IMR-90 (cell line): ENCODE results near the gene KMT2B. TPM values are rescaled to one million over a fixed set of nuclear protein-coding genes. Genes with fewer than 3 reads are reported as not detected.

Experiments
- ATAC-seq: fragments of 200-7000 bp; cut with Tn5 transposase; 2 replicates; pipeline ENCODE4 v1.9.1; 2020; ENCODE audit warnings: low read depth, mild to moderate bottlenecking, moderate library complexity
- BruUV-seq: library from RNA; stranded (reverse); fragments of 400-500 nt; replicated peaks from 2 replicates; lab custom pipeline; 2021; lab: Mats Ljungman, UMichigan
- CTCF ChIA-PET: fragments of 300-600 bp; formaldehyde crosslinking; extraction: SDS; loops from one replicate; lab custom pipeline; 2021; ENCODE audit warnings: antibody characterized with exemption; lab: Yijun Ruan, JAX
- POLR2A ChIA-PET: fragments of 300-600 bp; sonication (Branson Sonifier 250); formaldehyde crosslinking; loops from one replicate; lab custom pipeline; 2022; ENCODE audit warnings: antibody characterized with exemption; ENCODE audit not compliant: unreplicated experiment; lab: Charles Lee
- DNase-seq: peaks from one replicate; pipeline ENCODE4 v3.0.0; 2013
- H2AFZ ChIP-seq: replicated peaks from 2 replicates; pipeline ENCODE3; 2013; ENCODE audit warnings: low read length, mild to moderate bottlenecking; ENCODE audit not compliant: poor library complexity
- H2AK5ac ChIP-seq: 2 replicates; pipeline ENCODE4 v1.6.1; 2013; ENCODE audit warnings: low read depth, low read length, inconsistent platforms
- H2AK9ac ChIP-seq: replicated peaks from 2 replicates; pipeline ENCODE3; 2013; ENCODE audit warnings: mild to moderate bottlenecking, low read depth, low read length, moderate library complexity; ENCODE audit not compliant: poor library complexity
- H2BK120ac ChIP-seq: 2 replicates; pipeline ENCODE4 v1.6.1; 2013; ENCODE audit warnings: low read depth, low read length, inconsistent platforms
- H2BK15ac ChIP-seq: 3 replicates; pipeline ENCODE4 v1.6.1; 2013; ENCODE audit warnings: low read depth, low read length, inconsistent platforms
- H2BK20ac ChIP-seq: 2 replicates; pipeline ENCODE4 v1.6.1; 2013; ENCODE audit warnings: low read depth, mild to moderate bottlenecking, inconsistent platforms, low read length, moderate library complexity
- H2BK5ac ChIP-seq: 2 replicates; pipeline ENCODE4 v1.6.1; 2013; ENCODE audit warnings: mild to moderate bottlenecking, low read depth, low read length, inconsistent platforms; ENCODE audit not compliant: poor library complexity, severe bottlenecking
- H3K14ac ChIP-seq: replicated peaks from 2 replicates; pipeline ENCODE4 v1.6.1; 2013; ENCODE audit warnings: low read depth, low read length, inconsistent platforms
- H3K18ac ChIP-seq: 2 replicates; pipeline ENCODE4 v1.6.1; 2013; ENCODE audit warnings: low read depth, low read length, control low read depth
- H3K23ac ChIP-seq: 2 replicates; pipeline ENCODE4 v1.6.1; 2013; ENCODE audit warnings: low read depth, low read length, inconsistent platforms
- H3K27ac ChIP-seq: 2 replicates; pipeline ENCODE4 v1.5.1; 2013; ENCODE audit warnings: mild to moderate bottlenecking, control low read depth, low read length; ENCODE audit not compliant: insufficient read depth
- H3K27me3 ChIP-seq: 2 replicates; pipeline ENCODE4 v1.6.1; 2013; ENCODE audit warnings: low read length; ENCODE audit not compliant: control insufficient read depth, insufficient read depth
- H3K36me3 ChIP-seq: 2 replicates; pipeline ENCODE4 v1.6.1; 2013; ENCODE audit warnings: low read length, mixed read lengths; ENCODE audit not compliant: control insufficient read depth, insufficient read depth
- H3K4ac ChIP-seq: 2 replicates; pipeline ENCODE4 v1.6.1; 2013; ENCODE audit warnings: low read depth, low read length, inconsistent platforms
- H3K4me1 ChIP-seq: 2 replicates; pipeline ENCODE4 v1.6.1; 2013; ENCODE audit warnings: low read length, mixed read lengths; ENCODE audit not compliant: control insufficient read depth, insufficient read depth
- H3K4me2 ChIP-seq: 2 replicates; pipeline ENCODE4 v1.6.1; 2013; ENCODE audit warnings: low read depth, mild to moderate bottlenecking, control low read depth, low read length, moderate library complexity
- H3K4me3 ChIP-seq: 2 replicates; pipeline ENCODE4 v1.5.1; 2013; ENCODE audit warnings: low read depth, mild to moderate bottlenecking, control low read depth, low read length, moderate library complexity; ENCODE audit not compliant: insufficient read depth
- H3K56ac ChIP-seq: 2 replicates; pipeline ENCODE4 v1.6.1; 2013; ENCODE audit warnings: low read length, inconsistent platforms; ENCODE audit not compliant: insufficient read depth; ENCODE audit errors: extremely low read depth
- H3K79me1 ChIP-seq, 2 experiments: 2 replicates each; pipeline ENCODE4 v1.6.1; 2013; ENCODE audit warnings: low read length in 2 of 2, inconsistent platforms in 1 of 2, low read depth in 1 of 2
- H3K9ac ChIP-seq: 2 replicates; pipeline ENCODE4 v1.6.1; 2013; ENCODE audit warnings: low read depth, low read length, control low read depth
- H3K9me1 ChIP-seq: 2 replicates; pipeline ENCODE4 v1.6.1; 2013; ENCODE audit warnings: low read length, inconsistent platforms; ENCODE audit not compliant: insufficient read depth
- H3K9me3 ChIP-seq: 2 replicates; pipeline ENCODE4 v1.6.1; 2013; ENCODE audit warnings: low read length; ENCODE audit not compliant: control insufficient read depth, insufficient read depth
- H4K20me1 ChIP-seq: 2 replicates; pipeline ENCODE4 v1.6.1; 2013; ENCODE audit warnings: low read length, inconsistent platforms; ENCODE audit not compliant: insufficient read depth
- H4K5ac ChIP-seq: 2 replicates; pipeline ENCODE4 v1.6.1; 2013; ENCODE audit warnings: mild to moderate bottlenecking, low read depth, low read length, control low read depth
- H4K8ac ChIP-seq, 2 experiments: 2 replicates each; pipeline ENCODE4 v1.6.1; 2013; ENCODE audit warnings: low read depth in 2 of 2, low read length in 2 of 2, control low read depth in 1 of 2, inconsistent platforms in 1 of 2
- H4K91ac ChIP-seq: 2 replicates; pipeline ENCODE4 v1.6.1; 2013; ENCODE audit warnings: low read depth, low read length, inconsistent platforms; ENCODE audit not compliant: insufficient read depth
- BHLHE40 ChIP-seq: fragments of 150-350 bp; IDR thresholded peaks from 2 replicates; pipeline ENCODE4 v1.6.1; 2016; ENCODE audit warnings: mild to moderate bottlenecking, low read depth, low read length
- CEBPB ChIP-seq: IDR thresholded peaks from 2 replicates; pipeline ENCODE4 v1.6.1; 2012; ENCODE audit warnings: low read depth, low read length, improper control_type of control experiment
- CHD1 ChIP-seq: IDR thresholded peaks from 2 replicates; pipeline ENCODE4 v1.6.1; 2012; ENCODE audit warnings: low read depth, low read length, improper control_type of control experiment
- CTCF ChIP-seq: conservative IDR thresholded peaks from 2 replicates; pipeline ENCODE4 v1.5.1; 2012; ENCODE audit warnings: mild to moderate bottlenecking, low read depth, low read length, improper control_type of control experiment
- ELK1 ChIP-seq: fragments of 150-350 bp; IDR thresholded peaks from 2 replicates; pipeline ENCODE4 v1.6.1; 2016; ENCODE audit warnings: low read depth, mild to moderate bottlenecking, low read length, moderate library complexity, borderline replicate concordance
- MAFK ChIP-seq: IDR thresholded peaks from 2 replicates; pipeline ENCODE4 v1.6.1; 2012; ENCODE audit warnings: low read depth, low read length, improper control_type of control experiment
- MAZ ChIP-seq: IDR thresholded peaks from 2 replicates; pipeline ENCODE4 v1.6.1; 2012; ENCODE audit warnings: low read depth, mild to moderate bottlenecking, low read length, improper control_type of control experiment, moderate library complexity, borderline replicate concordance
- MXI1 ChIP-seq: IDR thresholded peaks from 2 replicates; pipeline ENCODE4 v1.6.1; 2012; ENCODE audit warnings: low read depth, mild to moderate bottlenecking, low read length, moderate library complexity, borderline replicate concordance
- NFE2L2 ChIP-seq: fragments of 150-350 bp; IDR thresholded peaks from 2 replicates; pipeline ENCODE4 v1.6.1; 2016; ENCODE audit warnings: low read depth, mild to moderate bottlenecking, low read length
- POLR2A ChIP-seq: IDR thresholded peaks from 2 replicates; pipeline ENCODE4 v1.6.1; 2012; ENCODE audit warnings: mild to moderate bottlenecking, low read depth, low read length
- RAD21 ChIP-seq: IDR thresholded peaks from 2 replicates; pipeline ENCODE4 v1.6.1; 2012; ENCODE audit warnings: low read length, improper control_type of control experiment
- RCOR1 ChIP-seq: IDR thresholded peaks from 2 replicates; pipeline ENCODE4 v1.6.1; 2012; ENCODE audit warnings: mild to moderate bottlenecking, low read length, improper control_type of control experiment; ENCODE audit not compliant: insufficient replicate concordance
- RFX5 ChIP-seq: IDR thresholded peaks from 2 replicates; pipeline ENCODE4 v1.8.0; 2012; ENCODE audit warnings: low read depth, mild to moderate bottlenecking, low read length, moderate library complexity
- SMC3 ChIP-seq: fragments of 150-350 bp; IDR thresholded peaks from 2 replicates; pipeline ENCODE4 v1.6.1; 2016; ENCODE audit warnings: low read depth, mild to moderate bottlenecking, antibody characterized with exemption, low read length, moderate library complexity
- USF2 ChIP-seq: fragments of 150-350 bp; IDR thresholded peaks from 2 replicates; pipeline ENCODE4 v1.6.1; 2017; ENCODE audit warnings: mild to moderate bottlenecking, antibody characterized with exemption, low read length, low read depth
- WGBS, 2 experiments: methylation state at CpG; one replicate each; pipeline versions ENCODE4 v1.1.5 to v1.1.7; 2013; ENCODE audit warnings: missing lambda C conversion rate in 2 of 2; ENCODE audit not compliant: insufficient read length in 1 of 2; ENCODE audit errors: extremely low coverage in 2 of 2; 5-methylcytosine and 5-hydroxymethylcytosine counted together
- dilution Hi-C: fragments of 300-500 bp; cut with HindIII; formaldehyde crosslinking; loops from one replicate; pipeline ENCODE4 v1.14.3; 2018; ENCODE audit warnings: low sequenced_read_pairs; ENCODE audit not compliant: unreplicated experiment
- in situ Hi-C: fragments of 300-500 bp; cut with MboI; formaldehyde crosslinking; loops from 3 replicates; pipeline ENCODE4 v1.14.3; 2019; ENCODE audit warnings: low sequenced_read_pairs, inconsistent platforms, mixed read lengths
- intact Hi-C: fragments of 100-400 bp; cut with micrococcal nuclease; formaldehyde crosslinking; loops from 2 replicates; pipeline ENCODE4 v1.10.0; 2022
- polyA plus RNA-seq, 3 experiments: library from polyadenylated mRNA; depleted of rRNA; stranded (reverse); fragments of >200 nt; gene quantifications; 2 replicates each; pipeline ENCODE4 v1.2.3, GENCODE V29; 2012; ENCODE audit warnings: low replicate concordance in 1 of 3
- total RNA-seq: library from RNA; depleted of rRNA; stranded (reverse); fragments of >200 nt; gene quantifications from 2 replicates; pipeline ENCODE4 v1.2.3, GENCODE V29; 2012

The KMT2B gene
- total and polyA plus RNA-seq, 2 of the 4 experiments (the other 2 are of a cell fraction) = 3.0 to 30.7 TPM

- Histone ChIP-seq H2BK15ac (no peak overlapping the region), H3K27me3 (peaks cover 2% of the 10 kb centered on the region; the same call in 1 of the 2 replicates), H3K9ac (no peak overlapping the region), H3K4me2 (no peak overlapping the region), H3K79me1 (no peaks in the 10 kb centered on the region), H4K20me1 (no peaks in the 10 kb centered on the region), H2AFZ (no peak overlapping the region), H2AK9ac (no peak overlapping the region), H2BK5ac (no peak overlapping the region), H3K23ac (no peak overlapping the region), H3K27ac (no peak overlapping the region), H3K18ac (no peak overlapping the region), H4K91ac (no peak overlapping the region), H2BK20ac (no peak overlapping the region), H2BK120ac (no peak overlapping the region), H3K9me3 (no peaks in the 10 kb centered on the region), H3K4ac (no peak overlapping the region), H4K8ac (no peak overlapping the region), H3K36me3 (no peaks in the 10 kb centered on the region), H3K56ac (no peak overlapping the region), H3K4me3 (no peak overlapping the region), H3K4me1 (peaks cover 3% of the 10 kb centered on the region; the same call in 1 of the 2 replicates), H3K14ac (no peak overlapping the region), H4K5ac (no peak overlapping the region), H2AK5ac (no peak overlapping the region), H3K9me1 (no peaks in the 10 kb centered on the region)
- dilution Hi-C loops (no loop called here), in situ Hi-C loops (no loop called here), intact Hi-C loops (no loop called here)
- no peak for DNase-seq
- BruUV-seq = no TSS peak
- ATAC-seq = no peak
- ChIA-PET CTCF (interaction anchor here (0.6 to 0.7 kb wide), 3 partner anchors 28 to 222 kb away, joined by 3 to 6 read pairs (median 3); no protein-coding TSS in a partner anchor), POLR2A (no interaction called here)
- WGBS, 2 experiments = no CpG with 5 or more reads among the region's 11 CpGs
- TF ChIP-seq POLR2A = no peak
- TF ChIP-seq CTCF = no peak
- no peak for TF ChIP-seq NFE2L2
- TF ChIP-seq MAZ = no peak
- TF ChIP-seq BHLHE40 = no peak
- no peak for TF ChIP-seq CEBPB
- no peak for TF ChIP-seq RAD21
- TF ChIP-seq ELK1 = no peak
- no peak for TF ChIP-seq CHD1
- TF ChIP-seq USF2 = no peak
- no peak for TF ChIP-seq RFX5
- no peak for TF ChIP-seq RCOR1
- no peak for TF ChIP-seq SMC3
- no peak for TF ChIP-seq MXI1
- TF ChIP-seq MAFK = no peak
These were observed 25.8 kb upstream of the KMT2B start for GRCh38 chr19:35692010-35692409.
